Brain pericyte (primary cell): ENCODE results near the gene GABBR2.

Experiments used
- DNase-seq: peaks from one replicate; pipeline ENCODE4 v3.0.0-alpha.2; 2012; ENCODE audit warnings: low read depth, low spot score

GABBR2 gene

DNA sequence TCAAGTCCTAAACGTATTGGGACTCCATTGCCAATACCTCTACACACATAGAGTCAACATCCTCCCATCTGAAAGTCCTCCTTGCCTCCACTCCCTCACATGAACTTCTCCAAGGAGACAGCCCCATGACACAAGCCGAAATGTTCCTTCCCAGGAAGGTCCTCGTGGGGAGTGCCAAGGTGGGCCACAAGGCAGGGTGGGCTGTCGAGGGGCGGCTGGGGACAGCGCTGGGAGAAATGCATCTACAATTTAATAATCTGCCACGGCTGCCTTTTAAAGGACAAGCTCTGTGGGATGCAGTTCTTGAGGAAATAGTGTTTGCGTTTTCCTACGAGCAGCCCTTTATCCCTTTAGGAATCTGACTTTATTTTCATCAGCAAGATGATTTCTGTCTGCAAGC, 138.7 kb downstream of the GABBR2 start:
- DNase-seq = no peak

DNA sequence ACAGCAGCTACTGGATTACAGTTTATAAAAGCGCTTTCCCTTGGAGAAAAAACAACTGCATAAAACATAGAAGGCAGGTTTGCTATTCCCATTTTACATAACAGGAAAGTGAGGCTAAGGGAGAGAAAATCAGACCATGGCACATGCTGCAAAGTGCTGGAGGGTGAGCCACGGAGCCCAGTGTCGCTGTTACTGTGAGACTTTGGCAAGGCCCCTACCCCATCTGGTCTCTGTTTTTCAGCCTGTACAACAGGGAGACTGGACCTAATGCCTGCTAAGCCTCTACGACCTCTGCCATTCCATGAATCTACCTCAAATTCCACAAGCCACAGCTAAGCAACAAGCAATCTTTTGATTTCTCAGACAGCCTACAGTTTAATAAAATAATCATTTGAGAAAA, 139.2 kb downstream of the GABBR2 start:
- no peak for DNase-seq

- DNase-seq = no peak
Observed at GRCh38 chr9:98568909-98569469, 139.7 kb downstream of the GABBR2 start.

DNA sequence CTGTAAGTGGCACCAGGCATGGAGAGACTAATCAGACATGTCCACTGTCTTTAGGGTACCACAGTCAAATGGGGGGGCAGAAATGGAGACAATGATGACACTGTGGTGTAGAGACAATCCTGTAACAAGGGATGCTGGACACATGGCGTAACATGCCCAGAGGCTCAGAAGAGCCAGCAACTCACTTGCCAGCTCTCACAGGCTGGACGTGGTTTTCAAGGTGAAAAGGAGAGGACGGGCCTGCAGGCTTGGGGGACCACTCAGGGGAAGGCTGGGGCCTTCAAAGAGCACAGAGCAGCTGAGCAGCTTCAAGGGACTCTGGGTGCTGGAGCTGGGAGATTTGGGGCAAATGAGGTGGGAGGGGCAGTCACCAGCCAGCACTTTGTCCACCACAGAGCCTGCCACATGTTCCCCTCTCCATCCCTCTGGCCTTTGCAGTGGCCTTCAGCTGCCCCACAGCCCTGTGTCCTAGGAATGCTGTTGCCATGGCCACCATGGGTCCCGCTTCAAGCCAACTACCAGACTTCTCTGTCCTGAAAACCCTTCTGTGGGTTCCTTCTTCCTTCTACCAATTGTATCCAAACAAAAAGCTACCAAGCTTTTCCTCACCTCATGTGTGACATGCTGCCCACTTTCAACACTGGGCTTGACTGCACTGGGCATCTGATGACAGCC, 140.4 kb downstream of the GABBR2 start:
- no peak for DNase-seq

DNA sequence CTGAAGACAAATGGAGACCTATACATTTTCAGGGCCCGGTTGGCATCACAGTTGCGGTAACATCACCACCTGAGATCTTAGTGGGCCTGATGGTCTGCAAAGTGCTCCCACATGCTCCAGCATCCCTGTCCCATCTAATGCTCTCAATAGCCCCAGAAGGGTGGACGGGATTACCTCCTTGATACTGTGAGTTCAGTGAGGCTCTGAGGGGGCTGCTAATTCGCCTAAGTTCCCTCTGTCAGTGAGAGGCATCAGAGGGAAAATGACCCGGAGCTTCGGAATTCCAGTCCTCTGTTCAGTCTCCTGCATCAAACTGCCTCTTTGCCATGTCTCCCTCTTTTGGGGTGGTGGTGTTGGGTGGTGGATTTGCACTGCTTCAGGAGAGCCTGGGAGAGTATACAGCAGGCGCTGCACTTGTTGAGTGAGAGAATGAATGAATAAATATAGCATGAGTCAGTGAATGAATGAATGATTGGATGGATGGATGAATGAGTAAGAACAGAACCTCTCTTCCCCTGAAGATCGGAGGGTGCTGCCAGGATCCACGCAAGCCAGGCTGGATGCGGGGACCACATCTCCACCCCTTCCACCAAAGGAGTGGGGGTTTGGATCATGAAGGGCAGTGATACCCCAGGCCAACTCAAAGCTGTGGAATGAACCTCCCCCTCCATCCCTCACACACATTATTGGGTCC, 141.0 kb downstream of the GABBR2 start:
- no peak for DNase-seq

DNA sequence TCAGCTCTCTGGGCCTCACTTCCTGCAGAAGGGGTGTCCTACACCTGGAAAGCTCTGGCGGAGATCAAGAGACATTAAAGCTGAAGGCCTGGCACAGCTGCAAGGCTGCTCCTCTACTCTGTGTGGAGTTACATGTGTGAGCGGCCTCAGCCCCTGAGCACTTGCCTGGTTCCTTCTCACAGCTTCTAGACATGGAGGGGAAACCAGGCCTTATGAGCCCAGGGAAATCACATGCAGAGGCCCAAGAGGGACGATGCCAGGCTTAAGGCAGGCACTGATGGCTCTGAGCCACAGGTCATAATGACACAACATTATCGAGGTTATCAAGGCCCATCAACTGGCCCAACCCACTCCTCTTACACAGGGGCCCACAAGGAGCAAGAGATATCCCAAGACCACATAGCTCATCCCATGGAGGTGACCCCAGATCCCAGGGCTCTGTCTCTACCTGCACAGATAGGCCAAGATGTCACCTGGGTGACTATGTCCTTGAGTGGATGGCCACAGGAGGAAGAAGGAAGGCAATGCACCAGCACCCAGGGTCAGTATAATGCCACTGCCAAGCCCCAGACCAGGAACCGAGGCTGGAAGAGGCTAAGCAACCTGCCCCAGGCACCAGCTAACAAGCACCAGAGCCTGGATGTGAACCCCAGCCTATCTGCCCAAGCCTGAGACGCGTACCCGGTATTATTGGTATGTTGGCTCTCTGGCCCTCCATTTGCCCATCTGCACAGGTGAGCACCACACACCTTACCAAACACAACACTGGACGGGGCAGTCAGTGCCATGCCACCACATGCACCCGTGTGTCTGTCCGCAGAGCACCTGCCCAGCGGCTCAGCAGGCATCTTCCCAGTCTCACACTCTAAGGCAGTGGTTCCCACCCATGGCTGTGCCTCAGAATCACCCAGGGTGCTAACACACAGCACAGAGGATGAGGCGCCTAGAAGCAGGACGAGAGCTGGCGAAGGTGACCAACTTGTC, 143.3 kb downstream of the GABBR2 start:
- no peak for DNase-seq

DNA sequence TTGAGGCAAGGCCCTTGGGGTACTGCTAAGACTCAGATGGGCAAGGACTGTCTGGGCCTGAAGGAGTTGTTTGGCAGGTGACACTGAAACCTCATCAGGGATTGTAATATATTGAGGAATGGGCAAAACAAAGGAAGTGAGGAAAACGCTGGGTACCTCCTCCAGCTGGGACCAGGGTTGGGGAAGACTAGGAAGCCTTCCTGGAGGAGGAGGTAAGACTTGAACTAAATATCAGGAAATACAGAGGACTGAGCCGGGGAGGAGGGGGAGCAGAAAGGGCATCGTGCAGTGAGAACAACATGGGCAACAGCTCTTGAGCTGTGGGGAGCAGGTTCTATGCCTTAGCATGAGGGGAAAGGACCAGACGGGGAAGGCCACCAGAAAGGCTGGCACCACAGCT, 144.0 kb downstream of the GABBR2 start:
- DNase-seq = no peak

GRCh38 chr9:98563988-98564387, 144.7 kb downstream of the GABBR2 start:
- DNase-seq = no peak

DNA sequence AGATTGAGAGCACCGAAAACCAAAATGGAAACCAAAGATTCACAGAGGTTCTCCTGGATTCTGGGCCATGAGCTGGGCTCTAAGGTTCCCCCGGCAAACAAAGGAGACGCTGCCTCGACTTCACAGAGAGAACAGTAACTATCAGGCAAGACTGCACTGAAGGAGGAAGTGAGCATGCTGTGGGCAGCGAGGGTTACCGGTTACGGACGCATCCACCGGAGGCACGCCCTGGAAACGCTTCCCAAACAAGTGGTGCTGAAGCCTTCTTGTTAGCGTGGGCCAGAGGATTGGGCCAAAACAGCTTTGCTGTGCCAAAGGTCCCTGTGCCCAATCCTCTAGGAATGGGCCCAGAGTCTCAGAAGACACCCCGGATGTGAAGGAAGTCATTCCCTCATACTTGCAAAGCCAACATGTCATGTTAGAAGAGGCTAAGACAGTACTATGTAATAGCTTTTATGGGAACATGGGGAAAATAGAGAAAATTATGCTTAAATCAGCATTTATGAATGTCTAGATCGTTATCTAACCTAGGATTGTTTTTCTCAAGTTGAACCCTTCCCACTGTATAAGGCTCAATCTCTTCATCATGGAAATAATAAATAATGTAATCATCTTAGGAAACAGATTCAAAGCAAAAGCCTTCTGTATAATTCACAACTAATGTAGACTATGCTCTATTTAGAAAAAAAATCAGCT, 145.4 kb downstream of the GABBR2 start:
- no peak for DNase-seq

DNA sequence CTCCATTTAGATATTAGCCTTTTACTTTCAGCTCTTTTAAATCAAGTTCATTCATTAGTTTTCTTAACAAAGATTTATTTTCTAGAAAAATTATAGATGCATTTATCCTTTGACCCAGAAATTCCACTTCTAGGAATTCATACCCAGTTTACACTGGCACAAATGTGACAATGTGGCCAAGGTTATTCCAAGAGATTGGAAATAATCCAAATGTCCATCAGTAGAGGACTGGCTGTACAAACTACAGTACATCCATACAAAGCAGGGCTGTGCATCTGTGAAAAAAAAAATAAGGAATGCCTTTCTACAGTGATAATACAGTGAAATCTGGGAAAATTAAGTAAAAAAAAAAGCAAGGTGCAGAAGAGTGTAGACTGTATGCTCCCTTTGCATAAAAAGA, 149.2 kb downstream of the GABBR2 start:
- DNase-seq = no peak

GRCh38 chr9:98558575-98558974, 150.2 kb downstream of the GABBR2 start:
- DNase-seq = no peak

DNA sequence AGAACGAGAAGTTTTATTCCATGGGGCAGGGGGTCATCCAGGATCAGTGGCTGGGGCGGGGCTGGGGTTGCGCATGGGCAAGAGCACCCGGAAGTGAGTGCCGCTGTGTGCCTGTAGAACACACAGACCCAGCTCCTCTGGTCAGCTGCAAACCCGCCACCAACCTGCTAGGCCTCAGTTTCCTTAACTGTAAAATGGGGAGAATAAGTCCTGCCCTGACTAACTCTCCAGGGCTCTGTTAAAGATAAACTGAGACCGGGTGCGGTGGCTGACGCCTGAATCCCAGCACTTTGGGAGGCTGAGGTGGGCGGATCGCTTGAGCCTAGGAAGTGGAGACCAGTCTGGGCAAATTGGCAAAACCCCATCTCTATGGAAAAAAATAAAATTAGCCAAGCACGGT, 152.2 kb downstream of the GABBR2 start:
- DNase-seq = no peak

- DNase-seq = no peak
Observed at GRCh38 chr9:98555651-98556465, 152.9 kb downstream of the GABBR2 start.

DNA sequence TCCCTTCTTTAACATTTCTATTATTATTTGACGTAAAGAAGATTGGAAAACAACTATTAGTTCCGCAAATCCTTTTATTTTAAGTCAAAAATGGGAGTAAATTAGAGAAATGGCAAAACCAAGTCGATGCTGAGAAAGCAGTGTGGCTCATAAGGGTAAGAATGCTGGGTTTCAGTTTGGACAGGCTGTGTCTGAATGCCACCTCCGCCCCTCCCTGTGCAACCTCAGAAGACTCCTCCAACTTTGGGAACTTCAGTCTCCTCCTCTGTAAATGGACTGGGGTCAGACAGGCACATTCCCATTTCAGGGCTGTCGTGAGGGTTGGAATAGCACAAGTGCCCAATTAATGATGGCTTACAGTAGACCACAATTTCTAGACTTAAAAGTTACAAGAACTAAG, 154.0 kb downstream of the GABBR2 start:
- no peak for DNase-seq

- no peak for DNase-seq
Observed at GRCh38 chr9:98552331-98552730, 156.4 kb downstream of the GABBR2 start.

DNA sequence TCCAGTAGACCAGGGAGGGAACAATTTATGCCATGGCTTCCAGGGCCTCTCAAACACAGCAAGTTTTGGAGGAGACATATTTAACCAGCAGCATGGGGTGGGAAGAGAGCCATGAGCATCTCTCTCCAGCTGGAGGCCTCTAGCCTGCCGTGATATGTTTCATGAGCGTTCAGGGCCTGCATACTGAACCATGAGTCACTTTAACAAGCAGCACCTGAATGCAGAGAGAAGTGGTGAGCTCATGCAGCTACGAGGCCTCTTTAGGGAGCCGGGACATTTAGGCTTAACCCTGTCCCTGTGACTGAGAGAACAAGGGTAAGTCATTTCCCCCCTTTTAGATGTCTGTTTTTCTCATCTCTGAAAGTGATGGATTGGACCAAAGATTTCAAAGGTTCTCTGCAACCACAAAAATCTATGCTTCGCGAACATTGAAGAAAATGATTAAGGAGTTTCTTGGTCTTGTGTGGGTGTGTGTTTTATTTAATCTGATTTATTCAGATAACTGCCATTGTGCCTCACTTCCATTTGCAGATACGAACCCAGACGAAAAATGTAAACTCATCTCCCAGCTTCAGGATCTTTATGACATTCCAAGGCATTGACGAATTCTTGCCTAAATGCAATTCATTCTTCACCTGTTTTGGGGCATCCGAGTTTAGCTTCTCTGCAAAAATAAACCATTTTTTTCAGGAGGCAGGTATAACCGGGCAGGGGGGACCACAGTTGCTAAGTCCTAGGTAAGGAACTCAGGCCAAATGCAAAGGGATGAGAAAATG, 157.0 kb downstream of the GABBR2 start:
- no peak for DNase-seq

GRCh38 chr9:98550206-98550820, 158.4 kb downstream of the GABBR2 start:
- no peak for DNase-seq

- DNase-seq = no peak
Observed at GRCh38 chr9:98549401-98549800, 159.3 kb downstream of the GABBR2 start.

GRCh38 chr9:98547606-98548005, 161.1 kb downstream of the GABBR2 start:
- DNase-seq = no peak
